ENCODE results near the gene PTPRZ1.

The PTPRZ1 gene

GRCh38 chr7:122006687-122007086 lies 133.7 kb downstream of the PTPRZ1 start:
- H3K4me3 ChIP-seq (ENCODE audit: low read depth, low read length): no peak overlapping the region
- TF ChIP-seq CTCF (IDR thresholded peaks at IDR 0.05; ENCODE audit: low read depth, low read length, missing control alignments): no peak
- no peak for DNase-seq (ENCODE audit: low read depth)

- H3K4me3 ChIP-seq (ENCODE audit: low read depth, low read length): no peak overlapping the region
- DNase-seq (ENCODE audit: low read depth): no peak
- no peak for TF ChIP-seq CTCF (IDR thresholded peaks at IDR 0.05; ENCODE audit: low read depth, low read length, missing control alignments)
These were observed 137.2 kb downstream of the PTPRZ1 start for GRCh38 chr7:122010116-122010515.

GRCh38 chr7:122013065-122013464 lies 140.1 kb downstream of the PTPRZ1 start:
- no peak for TF ChIP-seq CTCF (IDR thresholded peaks at IDR 0.05; ENCODE audit: low read depth, low read length, missing control alignments)
- H3K4me3 ChIP-seq (ENCODE audit: low read depth, low read length): no peak overlapping the region
- DNase-seq (ENCODE audit: low read depth): no peak

GRCh38 chr7:122013630-122014029 lies 140.7 kb downstream of the PTPRZ1 start:
- H3K4me3 ChIP-seq (ENCODE audit: low read depth, low read length): no peak overlapping the region
- no peak for TF ChIP-seq CTCF (IDR thresholded peaks at IDR 0.05; ENCODE audit: low read depth, low read length, missing control alignments)
- DNase-seq (ENCODE audit: low read depth): no peak

GRCh38 chr7:122014697-122015096 lies 141.7 kb downstream of the PTPRZ1 start:
- TF ChIP-seq CTCF (IDR thresholded peaks at IDR 0.05; ENCODE audit: low read depth, low read length, missing control alignments): no peak
- H3K4me3 ChIP-seq (ENCODE audit: low read depth, low read length): no peak overlapping the region
- DNase-seq (ENCODE audit: low read depth): no peak

- TF ChIP-seq CTCF (IDR thresholded peaks at IDR 0.05; ENCODE audit: low read depth, low read length, missing control alignments): no peak
- no peak overlapping the region for H3K4me3 ChIP-seq (ENCODE audit: low read depth, low read length)
- no peak for DNase-seq (ENCODE audit: low read depth)
These were observed 145.1 kb downstream of the PTPRZ1 start for GRCh38 chr7:122018032-122018431.

GRCh38 chr7:122027058-122027457 lies 154.1 kb downstream of the PTPRZ1 start:
- DNase-seq (ENCODE audit: low read depth): no peak
- no peak for TF ChIP-seq CTCF (IDR thresholded peaks at IDR 0.05; ENCODE audit: low read depth, low read length, missing control alignments)
- no peak overlapping the region for H3K4me3 ChIP-seq (ENCODE audit: low read depth, low read length)

Measured in GM12864 (cell line).